ENCODE data around the gene ENTR1.

Gene ENTR1

GRCh38 chr9:136400038-136400834, 10.2 kb downstream of the ENTR1 start, which contains the start of gene SNAPC4:
Gene SNAPC4, minus strand, starts transcription at chr9:136400170. Its CDS starts 1,742 bp downstream, at chr9:136398428.
- no peak for FAIRE-seq
- peak; percentile 93 for DNase-seq (ENCODE audit: insufficient read length, low spot score)
- TF ChIP-seq, protein P1, sequence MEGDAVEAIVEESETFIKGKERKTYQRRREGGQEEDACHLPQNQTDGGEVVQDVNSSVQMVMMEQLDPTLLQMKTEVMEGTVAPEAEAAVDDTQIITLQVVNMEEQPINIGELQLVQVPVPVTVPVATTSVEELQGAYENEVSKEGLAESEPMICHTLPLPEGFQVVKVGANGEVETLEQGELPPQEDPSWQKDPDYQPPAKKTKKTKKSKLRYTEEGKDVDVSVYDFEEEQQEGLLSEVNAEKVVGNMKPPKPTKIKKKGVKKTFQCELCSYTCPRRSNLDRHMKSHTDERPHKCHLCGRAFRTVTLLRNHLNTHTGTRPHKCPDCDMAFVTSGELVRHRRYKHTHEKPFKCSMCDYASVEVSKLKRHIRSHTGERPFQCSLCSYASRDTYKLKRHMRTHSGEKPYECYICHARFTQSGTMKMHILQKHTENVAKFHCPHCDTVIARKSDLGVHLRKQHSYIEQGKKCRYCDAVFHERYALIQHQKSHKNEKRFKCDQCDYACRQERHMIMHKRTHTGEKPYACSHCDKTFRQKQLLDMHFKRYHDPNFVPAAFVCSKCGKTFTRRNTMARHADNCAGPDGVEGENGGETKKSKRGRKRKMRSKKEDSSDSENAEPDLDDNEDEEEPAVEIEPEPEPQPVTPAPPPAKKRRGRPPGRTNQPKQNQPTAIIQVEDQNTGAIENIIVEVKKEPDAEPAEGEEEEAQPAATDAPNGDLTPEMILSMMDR (IDR thresholded peaks at IDR 0.05; ENCODE audit: insufficient read depth, missing control alignments): peak; percentile 68

GRCh38 chr9:136399176-136400037, 11.0 kb downstream of the ENTR1 start:
- TF ChIP-seq, protein P1 (IDR thresholded peaks at IDR 0.05; ENCODE audit: insufficient read depth, missing control alignments): no peak
- DNase-seq (ENCODE audit: insufficient read length, low spot score) (no peak), FAIRE-seq (no peak)

- TF ChIP-seq, protein P1 (IDR thresholded peaks at IDR 0.05; ENCODE audit: insufficient read depth, missing control alignments): no peak
- no peak for FAIRE-seq
- no peak for DNase-seq (ENCODE audit: insufficient read length, low spot score)
These were observed 12.1 kb downstream of the ENTR1 start for GRCh38 chr9:136398286-136398685.

DNA sequence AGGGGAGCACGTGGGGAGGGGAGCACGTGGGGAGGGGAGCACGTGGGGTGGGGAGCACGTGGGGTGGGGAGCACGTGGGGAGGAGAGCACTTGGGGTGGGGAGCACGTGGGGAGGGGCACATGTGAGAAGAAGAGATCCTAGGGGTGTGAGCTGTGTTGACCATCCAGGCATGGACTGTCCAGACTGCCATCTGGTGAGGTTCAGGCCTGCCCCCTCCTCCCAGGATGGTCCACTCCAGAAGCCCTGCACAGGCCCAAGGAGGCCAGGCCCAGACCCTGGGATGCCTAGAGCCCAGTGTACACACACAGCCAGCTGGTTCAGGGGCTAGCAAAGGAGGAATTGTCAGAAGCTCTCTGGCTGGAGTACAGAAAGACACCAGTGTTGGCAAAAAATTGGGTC, 12.8 kb downstream of the ENTR1 start:
- TF ChIP-seq, protein P1 (IDR thresholded peaks at IDR 0.05; ENCODE audit: insufficient read depth, missing control alignments): no peak
- no peak for FAIRE-seq
- no peak for DNase-seq (ENCODE audit: insufficient read length, low spot score)

DNA sequence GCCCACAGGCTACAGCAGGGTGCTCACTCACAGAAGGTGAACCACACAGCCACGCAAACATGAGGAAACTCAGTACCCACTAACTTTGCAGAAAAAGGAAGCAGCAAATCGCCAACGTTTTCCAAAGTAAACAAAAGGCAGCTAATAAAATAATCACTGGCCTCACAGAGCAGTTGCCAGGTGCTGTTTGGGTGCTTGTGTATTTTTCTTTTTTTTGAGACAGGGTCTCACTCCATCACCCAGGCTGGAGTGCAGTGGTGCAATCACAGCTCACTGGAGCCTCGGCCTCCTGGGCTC, 14.2 kb downstream of the ENTR1 start:
- TF ChIP-seq, protein P1 (IDR thresholded peaks at IDR 0.05; ENCODE audit: insufficient read depth, missing control alignments): no peak
- FAIRE-seq (no peak), DNase-seq (ENCODE audit: insufficient read length, low spot score) (no peak)

GRCh38 chr9:136395345-136396218, 14.8 kb downstream of the ENTR1 start:
- TF ChIP-seq, protein P1 (IDR thresholded peaks at IDR 0.05; ENCODE audit: insufficient read depth, missing control alignments): no peak
- DNase-seq (ENCODE audit: insufficient read length, low spot score) (no peak), FAIRE-seq (no peak)
